Astrocyte (in vitro differentiated cells and primary cell): ENCODE measurements around the gene MRPL48.

ENCODE experiments used
- EZH2 ChIP-seq: IDR thresholded peaks from 2 replicates; pipeline ENCODE4 v1.6.1; 2012; ENCODE audit warnings: mild to moderate bottlenecking, low read length, inconsistent platforms; ENCODE audit not compliant: insufficient read depth
- TF ChIP-seq, protein P1 (sequence below): IDR thresholded peaks from 2 replicates; pipeline ENCODE4 v1.5.1; 2011; ENCODE audit warnings: low read depth, mild to moderate bottlenecking, inconsistent platforms, low read length, moderate library complexity; ENCODE audit not compliant: insufficient read depth

GRCh38 chr11:73839123-73839457 lies 51.4 kb downstream of the MRPL48 start:
- TF ChIP-seq, protein P1, sequence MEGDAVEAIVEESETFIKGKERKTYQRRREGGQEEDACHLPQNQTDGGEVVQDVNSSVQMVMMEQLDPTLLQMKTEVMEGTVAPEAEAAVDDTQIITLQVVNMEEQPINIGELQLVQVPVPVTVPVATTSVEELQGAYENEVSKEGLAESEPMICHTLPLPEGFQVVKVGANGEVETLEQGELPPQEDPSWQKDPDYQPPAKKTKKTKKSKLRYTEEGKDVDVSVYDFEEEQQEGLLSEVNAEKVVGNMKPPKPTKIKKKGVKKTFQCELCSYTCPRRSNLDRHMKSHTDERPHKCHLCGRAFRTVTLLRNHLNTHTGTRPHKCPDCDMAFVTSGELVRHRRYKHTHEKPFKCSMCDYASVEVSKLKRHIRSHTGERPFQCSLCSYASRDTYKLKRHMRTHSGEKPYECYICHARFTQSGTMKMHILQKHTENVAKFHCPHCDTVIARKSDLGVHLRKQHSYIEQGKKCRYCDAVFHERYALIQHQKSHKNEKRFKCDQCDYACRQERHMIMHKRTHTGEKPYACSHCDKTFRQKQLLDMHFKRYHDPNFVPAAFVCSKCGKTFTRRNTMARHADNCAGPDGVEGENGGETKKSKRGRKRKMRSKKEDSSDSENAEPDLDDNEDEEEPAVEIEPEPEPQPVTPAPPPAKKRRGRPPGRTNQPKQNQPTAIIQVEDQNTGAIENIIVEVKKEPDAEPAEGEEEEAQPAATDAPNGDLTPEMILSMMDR, result no peak
- no peak for TF ChIP-seq EZH2
